DOHH2 (cell line): Measurements from ENCODE around the gene HERC2.
"Not testable (repeated sequence)": the region's sequence is repeated elsewhere in the genome, so short reads cannot be mapped to it uniquely, and the experiment has no call there.

ENCODE experiments used
- CTCF ChIP-seq: fragments of 200-600 bp; sonication (generic); IDR thresholded peaks from one replicate; pipeline ENCODE4 v1.5.1; 2014; ENCODE audit warnings: antibody characterized with exemption, mild to moderate bottlenecking, low read depth, low read length; ENCODE audit not compliant: poor library complexity, severe bottlenecking
- EZH2phosphoT487 ChIP-seq: fragments of 200-600 bp; sonication (generic); IDR thresholded peaks from 2 replicates; pipeline ENCODE4 v1.6.1; 2017; ENCODE audit warnings: borderline replicate concordance, mild to moderate bottlenecking, antibody characterized with exemption, low read length, moderate library complexity, mixed read lengths

- not testable (repeated sequence) for TF ChIP-seq CTCF, EZH2phosphoT487
Measured at GRCh38 chr15:28222612-28223011, 99.4 kb downstream of the HERC2 start.
